Liver (tissue), 9 donors: ENCODE results near the gene NCK2. TPM values are rescaled to one million over a fixed set of nuclear protein-coding genes. Genes with fewer than 3 reads are reported as not detected.
A peak's percentile ranks its signal among the peaks of the same experiment; 100 is the strongest.

ENCODE experiments used
- DNase-seq: peaks from one replicate; pipeline ENCODE4 v3.0.0-alpha.2; 2017; ENCODE audit warnings: low spot score
- H3K27ac ChIP-seq, 2 donors: one replicate each; pipeline ENCODE4 v1.7.0; 2013; ENCODE audit warnings: inconsistent platforms in 2 of 2, low read length in 2 of 2, control low read depth in 1 of 2, low read depth in 1 of 2, mild to moderate bottlenecking in 1 of 2
- H3K27me3 ChIP-seq, 4 donors: one replicate each; pipeline versions ENCODE4 v1.6.1 to v1.7.0; 2013; ENCODE audit warnings: low read length in 3 of 4, inconsistent platforms in 1 of 4, mild to moderate bottlenecking in 1 of 4, moderate library complexity in 1 of 4; ENCODE audit not compliant: control insufficient read depth in 4 of 4, insufficient read depth in 4 of 4
- H3K36me3 ChIP-seq, 4 donors: one replicate each; pipeline versions ENCODE4 v1.6.1 to v1.7.0; 2013; ENCODE audit warnings: low read length in 3 of 4, mild to moderate bottlenecking in 3 of 4, low read depth in 1 of 4, moderate library complexity in 1 of 4; ENCODE audit not compliant: control insufficient read depth in 4 of 4, insufficient read depth in 3 of 4
- H3K4me1 ChIP-seq, 4 donors: one replicate each; pipeline versions ENCODE4 v1.6.1 to v1.7.0; 2013; ENCODE audit warnings: low read length in 3 of 4, mild to moderate bottlenecking in 3 of 4, moderate library complexity in 1 of 4; ENCODE audit not compliant: control insufficient read depth in 4 of 4, insufficient read depth in 4 of 4
- H3K4me3 ChIP-seq, 3 donors: one replicate each; pipeline versions ENCODE4 v1.6.1 to v1.7.0; 2013; ENCODE audit warnings: low read length in 3 of 3, control low read depth in 1 of 3, low read depth in 1 of 3, mild to moderate bottlenecking in 1 of 3
- H3K9ac ChIP-seq, 2 donors: one replicate each; pipeline ENCODE4 v1.7.0; 2013; ENCODE audit warnings: low read length in 2 of 2, mild to moderate bottlenecking in 2 of 2, moderate library complexity in 2 of 2, control low read depth in 1 of 2, low read depth in 1 of 2
- H3K9me3 ChIP-seq, 4 donors: one replicate each; pipeline versions ENCODE4 v1.6.1 to v1.7.0; 2013; ENCODE audit warnings: low read length in 3 of 4; ENCODE audit not compliant: control insufficient read depth in 4 of 4
- ATF3 ChIP-seq: IDR thresholded peaks from 2 replicates; pipeline ENCODE4 v1.6.1; 2016; ENCODE audit warnings: antibody characterized with exemption
- EGR1 ChIP-seq, 2 donors: IDR thresholded peaks; 2 replicates each; pipeline ENCODE4 v1.6.1; 2016 to 2018; ENCODE audit warnings: antibody characterized with exemption in 2 of 2, low read depth in 2 of 2
- GABPA ChIP-seq, 2 donors: IDR thresholded peaks in 1 of 2; conservative IDR thresholded peaks in 1 of 2; 2 replicates each; pipeline ENCODE4 v1.6.1; 2016; ENCODE audit warnings: antibody characterized with exemption in 2 of 2, mild to moderate bottlenecking in 1 of 2, moderate library complexity in 1 of 2
- HNF4A ChIP-seq, 2 donors: conservative IDR thresholded peaks; 2 replicates each; pipeline ENCODE4 v1.6.1; 2016; ENCODE audit warnings: antibody characterized with exemption in 2 of 2, mild to moderate bottlenecking in 2 of 2
- RAD21 ChIP-seq, 2 donors: IDR thresholded peaks; 2 replicates each; pipeline ENCODE4 v1.6.1; 2016; ENCODE audit warnings: antibody characterized with exemption in 2 of 2, mild to moderate bottlenecking in 2 of 2
- REST ChIP-seq: IDR thresholded peaks from 2 replicates; pipeline ENCODE4 v1.6.1; 2016; ENCODE audit warnings: antibody characterized with exemption, mild to moderate bottlenecking
- RXRA ChIP-seq, 2 donors: IDR thresholded peaks; 2 replicates each; pipeline ENCODE4 v1.6.1; 2017 to 2018; ENCODE audit warnings: antibody characterized with exemption in 2 of 2, mild to moderate bottlenecking in 1 of 2
- SP1 ChIP-seq: IDR thresholded peaks from 2 replicates; pipeline ENCODE4 v1.6.1; 2018; ENCODE audit warnings: antibody characterized with exemption, mild to moderate bottlenecking
- TAF1 ChIP-seq: conservative IDR thresholded peaks from 2 replicates; pipeline ENCODE4 v1.6.1; 2016; ENCODE audit warnings: antibody characterized with exemption, mild to moderate bottlenecking
- YY1 ChIP-seq: IDR thresholded peaks from 2 replicates; pipeline ENCODE4 v1.6.1; 2016; ENCODE audit warnings: antibody characterized with exemption, mild to moderate bottlenecking
- ZBTB33 ChIP-seq: IDR thresholded peaks from 2 replicates; pipeline ENCODE4 v1.6.1; 2016; ENCODE audit warnings: antibody characterized with exemption
- WGBS: extraction: QIAGEN DNeasy Blood & Tissue Kit; methylation state at CpG from one replicate; pipeline ENCODE4 v1.1.7; 2013; 5-methylcytosine and 5-hydroxymethylcytosine counted together
- polyA plus RNA-seq, 2 donors: library from polyadenylated mRNA; stranded (reverse) in 1 of 2; unstranded in 1 of 2; fragments of 200-250 nt in 1 of 2; fragments of >200 nt in 1 of 2; fragmentation: Nextera tagmentation in 1 of 2; extraction: Ambion mirVana in 1 of 2; gene quantifications; one replicate each; pipeline versions ENCODE4 v1.2.1 to v1.2.3, GENCODE V29; 2013 to 2015
- total RNA-seq, 2 donors: library from RNA; depleted of rRNA; stranded (reverse); fragments of >200 nt; gene quantifications; one replicate each; pipeline ENCODE4 v1.2.3, GENCODE V29; 2014
- TF ChIP-seq, protein P1 (sequence below): fragments of 150-350 bp; IDR thresholded peaks from 2 replicates; pipeline ENCODE4 v1.5.1; 2017; ENCODE audit warnings: improper control_type of control experiment, low read depth, low read length; ENCODE audit not compliant: missing input control
- TF ChIP-seq, protein P2 (sequence below): IDR thresholded peaks from 2 replicates; pipeline ENCODE4 v1.6.1; 2016; ENCODE audit warnings: antibody characterized with exemption
- donor health status: healthy.
- donor health status: healthy.
- donor health status: healthy.
- donor health status: healthy.
- donor health status: healthy.

NCK2 gene
- total and polyA plus RNA-seq, 4 donors: 3.4 to 15.0 (median 10.7) TPM

DNA sequence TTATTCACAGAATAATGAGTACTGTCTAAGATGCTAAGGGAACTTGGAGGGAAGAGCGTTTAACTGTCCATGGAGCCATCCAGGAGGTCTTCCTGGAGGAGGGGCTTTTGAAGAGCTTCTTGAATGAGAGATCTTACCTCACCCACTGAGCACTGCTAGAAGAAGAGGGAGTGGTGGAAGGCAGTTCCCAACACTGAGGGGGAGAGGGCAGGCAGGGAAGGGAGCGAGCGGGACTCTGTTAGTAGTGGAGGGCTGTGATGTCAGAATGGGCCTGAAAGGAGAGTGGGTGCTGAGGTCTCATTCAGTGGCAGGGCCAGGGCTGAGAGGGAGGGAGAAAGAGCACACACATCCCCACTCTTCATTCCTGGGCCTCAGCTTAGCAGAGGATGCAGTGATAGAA, 65.0 kb downstream of the NCK2 start:
- no peak overlapping the region for H3K27ac ChIP-seq
- DNase-seq: no peak
- H3K4me1 ChIP-seq: no peaks in the 10 kb centered on the region
- H3K36me3 ChIP-seq: no peaks in the 10 kb centered on the region
- 94% methylated on average over 3 of the region's 3 CpGs for WGBS
- TF ChIP-seq HNF4A (conservative IDR thresholded peaks at IDR 0.05) (no peak), TAF1 (no peak), GABPA (IDR thresholded peaks at IDR 0.05 in 1 of 2, conservative IDR thresholded peaks at IDR 0.05 in 1 of 2) (no peak)
- H3K4me3 ChIP-seq: no peak overlapping the region
- H3K27me3 ChIP-seq: no peaks in the 10 kb centered on the region
- H3K9ac ChIP-seq: no peak overlapping the region
- H3K9me3 ChIP-seq: no peaks in the 10 kb centered on the region

DNA sequence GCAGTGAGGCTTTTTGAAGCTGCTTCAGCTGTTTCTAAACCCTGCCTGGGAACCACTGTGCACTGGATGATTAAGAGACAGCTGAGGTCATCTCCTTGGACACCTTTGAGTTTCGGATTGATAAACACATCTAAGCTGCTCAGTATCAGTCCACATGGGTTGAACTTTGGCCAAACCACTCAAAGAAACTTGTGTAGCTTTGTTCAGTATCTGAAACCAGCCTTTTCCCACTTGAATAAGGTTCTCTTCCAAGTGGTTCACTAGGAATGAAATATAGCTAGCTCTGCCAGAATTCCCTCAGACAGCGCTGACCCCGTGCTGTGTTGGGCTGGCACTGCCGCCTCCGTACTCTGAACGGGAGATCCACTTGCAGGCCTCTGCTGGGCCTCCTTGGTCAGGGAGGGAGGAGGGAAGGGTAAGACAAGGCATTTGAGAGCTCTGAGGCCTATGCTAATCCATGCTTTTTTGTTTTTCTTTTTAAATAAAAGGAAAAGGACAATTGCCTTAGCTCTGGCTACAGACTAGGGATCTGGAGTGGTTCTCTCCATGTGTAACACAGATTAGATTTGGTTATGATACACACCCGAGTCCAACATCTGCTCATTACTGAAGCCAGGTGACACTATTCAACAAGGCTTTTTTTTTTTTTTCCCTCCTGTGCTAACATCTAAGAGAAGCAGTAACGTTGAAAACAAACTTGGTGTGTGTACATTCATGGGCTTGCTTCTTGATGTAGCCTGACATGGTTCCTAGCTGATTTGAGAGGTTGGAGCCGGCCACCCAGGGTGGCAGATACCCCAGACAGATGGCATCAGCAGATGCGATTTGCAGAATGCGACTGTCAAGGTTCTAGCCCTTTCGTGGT, 67.7 kb downstream of the NCK2 start:
- DNase-seq: no peak
- Histone ChIP-seq H3K27me3 (no peaks in the 10 kb centered on the region), H3K36me3 (peaks cover 0 to 3% (median 0%) of the 10 kb centered on the region in 4 donors), H3K9ac (no peak overlapping the region), H3K9me3 (no peaks in the 10 kb centered on the region), H3K4me1 (no peaks in the 10 kb centered on the region), H3K27ac (no peak overlapping the region), H3K4me3 (no peak overlapping the region)
- 82% methylated on average over 12 of the region's 12 CpGs for WGBS
- TF ChIP-seq SP1: no peak
- peak in 1 of 2 donors; percentile 18 for TF ChIP-seq RAD21 (IDR thresholded peaks at IDR 0.05)

DNA sequence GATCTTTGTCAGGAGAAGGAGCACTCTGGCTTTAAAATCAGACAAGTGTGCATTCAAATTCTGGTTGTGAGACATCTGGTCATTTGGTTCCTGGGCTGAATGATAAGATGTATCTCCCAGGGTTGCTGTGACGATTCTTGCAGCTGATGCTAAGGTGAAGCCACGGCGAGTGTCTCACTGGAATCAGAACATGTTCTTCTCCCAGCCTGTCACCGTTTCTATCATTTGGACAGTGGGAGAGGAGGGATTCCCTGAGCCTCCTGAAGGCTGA, 68.3 kb downstream of the NCK2 start:
- Histone ChIP-seq H3K9ac (no peak overlapping the region), H3K4me1 (no peaks in the 10 kb centered on the region), H3K27me3 (no peaks in the 10 kb centered on the region), H3K27ac (no peak overlapping the region), H3K4me3 (no peak overlapping the region), H3K36me3 (peaks cover 0 to 3% (median 0%) of the 10 kb centered on the region in 4 donors), H3K9me3 (no peaks in the 10 kb centered on the region)
- no peak for DNase-seq
- TF ChIP-seq ATF3: no peak
- TF ChIP-seq, protein P1, sequence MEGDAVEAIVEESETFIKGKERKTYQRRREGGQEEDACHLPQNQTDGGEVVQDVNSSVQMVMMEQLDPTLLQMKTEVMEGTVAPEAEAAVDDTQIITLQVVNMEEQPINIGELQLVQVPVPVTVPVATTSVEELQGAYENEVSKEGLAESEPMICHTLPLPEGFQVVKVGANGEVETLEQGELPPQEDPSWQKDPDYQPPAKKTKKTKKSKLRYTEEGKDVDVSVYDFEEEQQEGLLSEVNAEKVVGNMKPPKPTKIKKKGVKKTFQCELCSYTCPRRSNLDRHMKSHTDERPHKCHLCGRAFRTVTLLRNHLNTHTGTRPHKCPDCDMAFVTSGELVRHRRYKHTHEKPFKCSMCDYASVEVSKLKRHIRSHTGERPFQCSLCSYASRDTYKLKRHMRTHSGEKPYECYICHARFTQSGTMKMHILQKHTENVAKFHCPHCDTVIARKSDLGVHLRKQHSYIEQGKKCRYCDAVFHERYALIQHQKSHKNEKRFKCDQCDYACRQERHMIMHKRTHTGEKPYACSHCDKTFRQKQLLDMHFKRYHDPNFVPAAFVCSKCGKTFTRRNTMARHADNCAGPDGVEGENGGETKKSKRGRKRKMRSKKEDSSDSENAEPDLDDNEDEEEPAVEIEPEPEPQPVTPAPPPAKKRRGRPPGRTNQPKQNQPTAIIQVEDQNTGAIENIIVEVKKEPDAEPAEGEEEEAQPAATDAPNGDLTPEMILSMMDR: no peak
- TF ChIP-seq, protein P2, sequence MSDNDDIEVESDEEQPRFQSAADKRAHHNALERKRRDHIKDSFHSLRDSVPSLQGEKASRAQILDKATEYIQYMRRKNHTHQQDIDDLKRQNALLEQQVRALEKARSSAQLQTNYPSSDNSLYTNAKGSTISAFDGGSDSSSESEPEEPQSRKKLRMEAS: no peak
- TF ChIP-seq RXRA (IDR thresholded peaks at IDR 0.05): no peak
- no peak for TF ChIP-seq TAF1
- TF ChIP-seq YY1: no peak
- TF ChIP-seq EGR1 (IDR thresholded peaks at IDR 0.05; ENCODE audit: low read depth in 2 of 2): no peak
- no peak for TF ChIP-seq REST
- TF ChIP-seq HNF4A (conservative IDR thresholded peaks at IDR 0.05): no peak
- no peak for TF ChIP-seq SP1
- no peak for TF ChIP-seq ZBTB33
- 86% methylated on average over 4 of the region's 4 CpGs for whole genome bisulfite sequencing
